OCI-LY3 (cell line): ENCODE results near the gene WBP1.
"Not testable (repeated sequence)": the region's sequence is repeated elsewhere in the genome, so short reads cannot be mapped to it uniquely, and the experiment has no call there.

ENCODE experiments used
- H2AFZ ChIP-seq: fragments of 200-600, 300-600 bp; shearing (Covaris generic); 2 replicates; pipeline ENCODE4 v1.6.0; 2014; ENCODE audit warnings: antibody characterized with exemption, low read depth, low read length
- H3K27ac ChIP-seq: fragments of 200-600, 300-600 bp; sonication (generic); 2 replicates; pipeline ENCODE4 v1.5.1; 2014; ENCODE audit warnings: mild to moderate bottlenecking, low read length, moderate library complexity, mixed read lengths
- H3K27me3 ChIP-seq: fragments of 200-600, 300-600 bp; sonication (generic); 2 replicates; pipeline ENCODE4 v1.6.1; 2014; ENCODE audit warnings: low read depth, low read length, mixed read lengths
- H3K36me3 ChIP-seq: fragments of 200-600, 300-600 bp; sonication (generic); replicated peaks from 2 replicates; pipeline ENCODE3; 2014; ENCODE audit warnings: low read depth, low read length, mixed read lengths
- H3K4me1 ChIP-seq: fragments of 300-600, 200-600 bp; sonication (generic); 2 replicates; pipeline ENCODE4 v1.6.1; 2014; ENCODE audit warnings: low read length, mixed read lengths
- H3K4me2 ChIP-seq: fragments of 200-600, 300-600 bp; sonication (generic); 2 replicates; pipeline ENCODE4 v1.6.1; 2014; ENCODE audit warnings: low read length, mixed read lengths
- H3K4me3 ChIP-seq: fragments of 300-600, 200-600 bp; sonication (generic); 2 replicates; pipeline ENCODE4 v1.5.1; 2014; ENCODE audit warnings: antibody characterized with exemption, mild to moderate bottlenecking, low read length, moderate library complexity
- H3K79me2 ChIP-seq: fragments of 300-600, 200-600 bp; shearing (Covaris generic); 2 replicates; pipeline ENCODE4 v1.6.1; 2014; ENCODE audit warnings: mild to moderate bottlenecking, low read length, mixed read lengths
- H3K9ac ChIP-seq: fragments of 300-600, 200-600 bp; shearing (Covaris generic); 2 replicates; pipeline ENCODE4 v1.6.0; 2014; ENCODE audit warnings: mild to moderate bottlenecking, low read length, moderate library complexity
- H3K9me3 ChIP-seq: fragments of 200-600, 300-600 bp; shearing (Covaris generic); 2 replicates; pipeline ENCODE4 v1.6.1; 2014; ENCODE audit warnings: low read length, mixed read lengths; ENCODE audit not compliant: insufficient read depth
- H4K20me1 ChIP-seq: fragments of 200-600, 300-600 bp; sonication (generic); 2 replicates; pipeline ENCODE4 v1.6.1; 2016; ENCODE audit warnings: low read length, mixed read lengths; ENCODE audit not compliant: insufficient read depth
- EZH2phosphoT487 ChIP-seq: fragments of 200-600 bp; shearing (Covaris generic); IDR thresholded peaks from 2 replicates; pipeline ENCODE4 v1.6.1; 2018; ENCODE audit warnings: antibody characterized with exemption, mixed run types, low read depth
- TF ChIP-seq, protein P1 (sequence below): fragments of 200-600, 300-600 bp; sonication (generic); IDR thresholded peaks from 2 replicates; pipeline ENCODE4 v1.5.1; 2014; ENCODE audit warnings: antibody characterized with exemption, low read length, low read depth

The WBP1 gene

DNA sequence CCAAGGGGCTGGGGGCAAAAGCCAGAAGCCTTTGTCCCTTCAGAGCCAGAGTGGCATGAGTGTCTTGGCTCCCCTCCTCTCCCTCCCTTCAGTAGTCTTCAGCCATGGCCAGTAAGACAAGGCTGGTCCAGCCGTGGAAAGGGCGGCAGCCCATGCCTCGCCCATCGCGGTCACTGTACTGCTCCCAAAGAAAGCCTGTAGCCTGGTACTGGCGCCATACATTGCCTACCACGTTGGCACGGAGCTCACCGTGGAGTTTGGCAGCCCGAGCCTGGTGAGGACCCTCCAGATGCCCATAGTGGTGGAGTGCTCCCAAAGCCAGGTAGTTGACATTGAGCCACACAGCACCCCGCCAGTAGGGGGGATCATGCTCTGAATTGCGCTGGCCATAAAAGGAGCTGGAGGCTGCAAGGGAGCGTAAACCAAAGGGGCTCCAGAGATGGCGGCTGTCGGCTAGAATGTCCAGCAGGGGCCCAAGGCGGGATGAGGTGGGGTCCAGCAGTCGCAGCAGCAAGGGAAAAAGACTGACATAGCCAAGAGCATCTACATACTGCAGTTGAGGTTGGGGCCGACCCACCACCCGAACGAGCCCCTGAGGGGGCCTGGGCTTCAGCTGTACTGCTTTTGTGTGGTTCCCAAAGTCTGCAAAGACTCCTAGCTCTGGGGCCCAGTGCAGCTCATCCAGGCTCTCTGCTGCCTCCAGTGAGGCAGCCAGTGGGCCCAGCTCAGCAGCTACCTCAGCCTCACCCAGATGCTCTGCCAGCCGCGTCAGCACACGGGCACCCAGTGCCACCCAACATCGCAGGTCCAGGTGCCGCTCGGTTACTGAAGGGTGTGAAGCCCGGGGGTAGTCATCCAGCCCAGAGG, 3.2 kb downstream of the WBP1 start:
- Histone ChIP-seq H3K4me2 (no peak overlapping the region), H3K27ac (no peak overlapping the region), H4K20me1 (no peaks in the 10 kb centered on the region), H3K36me3 (peaks cover 24% of the 10 kb centered on the region), H3K4me1 (peaks cover 20% of the 10 kb centered on the region), H3K9me3 (no peaks in the 10 kb centered on the region), H3K9ac (no peak overlapping the region), H3K4me3 (no peak overlapping the region), H3K79me2 (peaks cover 33% of the 10 kb centered on the region), H2AFZ (no peak overlapping the region), H3K27me3 (no peaks in the 10 kb centered on the region)
- no peak for TF ChIP-seq EZH2phosphoT487
- TF ChIP-seq, protein P1, sequence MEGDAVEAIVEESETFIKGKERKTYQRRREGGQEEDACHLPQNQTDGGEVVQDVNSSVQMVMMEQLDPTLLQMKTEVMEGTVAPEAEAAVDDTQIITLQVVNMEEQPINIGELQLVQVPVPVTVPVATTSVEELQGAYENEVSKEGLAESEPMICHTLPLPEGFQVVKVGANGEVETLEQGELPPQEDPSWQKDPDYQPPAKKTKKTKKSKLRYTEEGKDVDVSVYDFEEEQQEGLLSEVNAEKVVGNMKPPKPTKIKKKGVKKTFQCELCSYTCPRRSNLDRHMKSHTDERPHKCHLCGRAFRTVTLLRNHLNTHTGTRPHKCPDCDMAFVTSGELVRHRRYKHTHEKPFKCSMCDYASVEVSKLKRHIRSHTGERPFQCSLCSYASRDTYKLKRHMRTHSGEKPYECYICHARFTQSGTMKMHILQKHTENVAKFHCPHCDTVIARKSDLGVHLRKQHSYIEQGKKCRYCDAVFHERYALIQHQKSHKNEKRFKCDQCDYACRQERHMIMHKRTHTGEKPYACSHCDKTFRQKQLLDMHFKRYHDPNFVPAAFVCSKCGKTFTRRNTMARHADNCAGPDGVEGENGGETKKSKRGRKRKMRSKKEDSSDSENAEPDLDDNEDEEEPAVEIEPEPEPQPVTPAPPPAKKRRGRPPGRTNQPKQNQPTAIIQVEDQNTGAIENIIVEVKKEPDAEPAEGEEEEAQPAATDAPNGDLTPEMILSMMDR, result peak; percentile 24

DNA sequence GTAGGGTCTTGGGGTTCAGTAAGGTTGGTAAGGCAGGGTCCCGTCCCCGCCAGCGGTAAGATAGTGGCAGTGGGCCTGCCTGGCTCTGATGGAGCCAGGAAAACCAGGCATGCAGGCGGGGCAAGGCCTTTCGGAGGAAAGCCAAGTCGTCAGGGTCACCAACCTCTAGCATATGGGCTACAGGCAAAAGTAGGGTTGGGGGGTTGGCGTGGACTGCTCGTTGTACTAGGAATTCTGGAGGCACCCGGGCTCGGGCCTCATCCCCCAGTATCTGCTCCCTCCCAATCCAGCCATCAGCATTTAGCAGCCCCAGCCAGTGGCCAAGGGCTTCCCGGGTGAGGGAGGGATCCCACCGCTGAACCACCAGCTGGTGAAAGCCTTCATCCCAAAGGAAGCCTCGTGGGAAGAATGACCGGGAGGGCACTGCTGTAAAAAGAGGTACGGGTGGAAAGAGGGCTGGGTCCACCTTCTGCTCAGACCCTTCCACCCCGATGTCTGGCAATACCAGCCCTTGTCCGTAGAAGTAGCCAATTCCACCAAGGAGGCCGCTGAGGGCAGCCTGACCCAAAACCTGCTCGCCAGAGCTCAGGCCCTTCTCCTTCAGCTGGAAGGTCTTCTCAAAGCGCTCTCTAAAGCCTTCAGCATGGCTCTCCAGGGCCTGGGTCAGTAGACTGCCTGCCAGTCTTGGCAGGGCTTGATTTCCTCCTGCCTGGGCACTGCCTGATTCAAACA, 4.0 kb downstream of the WBP1 start:
- Histone ChIP-seq H3K9me3 (no peaks in the 10 kb centered on the region), H3K4me2 (no peak overlapping the region), H4K20me1 (no peaks in the 10 kb centered on the region), H3K36me3 (peaks cover 24% of the 10 kb centered on the region), H3K27ac (no peak overlapping the region), H3K27me3 (no peaks in the 10 kb centered on the region), H2AFZ (no peak overlapping the region), H3K9ac (no peak overlapping the region), H3K4me3 (no peak overlapping the region), H3K79me2 (peaks cover 30% of the 10 kb centered on the region), H3K4me1 (peaks cover 15% of the 10 kb centered on the region)
- TF ChIP-seq, protein P1, result no peak
- no peak for TF ChIP-seq EZH2phosphoT487

DNA sequence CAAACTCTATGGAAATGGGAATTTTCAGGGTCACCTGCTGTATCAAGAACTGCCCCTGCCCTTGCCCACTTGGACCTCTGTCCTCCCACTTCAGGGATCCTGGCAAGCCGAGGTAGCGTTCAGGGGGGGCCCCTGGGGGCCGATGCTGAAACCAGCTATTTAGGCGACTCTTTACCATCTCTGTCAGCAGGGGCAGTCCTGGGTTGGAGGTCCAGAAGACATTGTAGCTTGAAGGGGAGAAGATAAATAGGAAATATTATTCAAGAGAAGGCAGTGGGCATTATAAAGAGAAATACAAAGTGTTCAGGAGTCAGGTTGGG, 4.5 kb downstream of the WBP1 start:
- Histone ChIP-seq H3K9me3 (no peaks in the 10 kb centered on the region), H3K9ac (no peak overlapping the region), H3K4me1 (peaks cover 15% of the 10 kb centered on the region), H4K20me1 (no peaks in the 10 kb centered on the region), H3K4me2 (no peak overlapping the region), H3K27ac (no peak overlapping the region), H3K36me3 (peaks cover 24% of the 10 kb centered on the region), H2AFZ (no peak overlapping the region), H3K27me3 (no peaks in the 10 kb centered on the region), H3K79me2 (peaks cover 30% of the 10 kb centered on the region), H3K4me3 (no peak overlapping the region)
- TF ChIP-seq, protein P1, result no peak
- TF ChIP-seq EZH2phosphoT487, result no peak

DNA sequence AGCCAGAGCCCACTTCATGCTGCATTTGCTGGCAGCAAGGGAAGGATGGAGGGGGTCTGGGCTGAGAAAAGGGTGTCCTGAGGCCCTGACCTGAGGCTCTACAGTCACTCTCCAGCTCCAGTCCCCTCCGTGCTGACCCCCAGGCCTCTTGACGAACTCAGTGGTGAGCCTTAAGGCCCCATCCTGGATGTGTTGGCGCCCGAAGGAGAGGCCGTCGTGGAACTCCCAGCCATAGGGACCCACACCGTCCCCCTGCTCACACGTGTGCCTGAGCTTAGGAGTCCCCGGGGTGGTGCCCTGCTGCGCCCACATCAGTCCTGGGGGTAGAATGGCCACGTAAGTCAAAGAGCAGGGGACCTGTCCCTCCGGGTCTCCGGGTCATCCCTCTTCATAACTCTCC, 6.2 kb downstream of the WBP1 start:
- TF ChIP-seq, protein P1, result no peak
- peaks cover 12% of the 10 kb centered on the region for H3K4me1 ChIP-seq
- H4K20me1 ChIP-seq, result no peaks in the 10 kb centered on the region

DNA sequence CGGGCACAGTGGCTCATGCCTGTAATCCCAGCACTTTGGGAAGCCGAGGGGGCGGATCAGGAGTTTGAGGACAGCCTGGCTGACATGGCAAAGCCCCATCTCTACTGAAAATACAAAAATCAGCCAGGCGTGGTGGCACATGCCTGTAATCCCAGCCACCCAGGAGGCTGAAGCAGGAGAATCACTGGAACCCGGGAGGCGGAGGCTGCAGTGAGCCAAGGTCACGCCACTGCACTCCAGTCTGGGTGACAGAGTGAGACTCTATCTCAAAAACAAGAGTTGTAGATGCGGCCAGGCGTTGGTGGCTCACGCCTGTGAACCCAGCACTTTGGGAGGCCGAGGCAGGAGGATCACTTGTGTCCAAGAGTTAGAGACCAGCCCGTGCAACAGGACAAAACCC, 12.5 kb downstream of the WBP1 start:
- not testable (repeated sequence) for H3K27me3 ChIP-seq, H3K4me3 ChIP-seq, H3K9me3 ChIP-seq, H3K27ac ChIP-seq, H4K20me1 ChIP-seq, H2AFZ ChIP-seq, H3K9ac ChIP-seq, H3K4me2 ChIP-seq
- H3K4me1 ChIP-seq, result peaks cover 15% of the 10 kb centered on the region
- peaks cover 14% of the 10 kb centered on the region for H3K79me2 ChIP-seq
- H3K36me3 ChIP-seq, result peaks cover 16% of the 10 kb centered on the region

More for the DNA sequence above, 6.2 kb downstream of the WBP1 start:
- Histone ChIP-seq H3K36me3 (peaks cover 24% of the 10 kb centered on the region), H3K4me2 (peak overlapping the region; percentile 79), H3K4me3 (peak overlapping the region; percentile 90), H3K9ac (peak overlapping the region; percentile 85), H2AFZ (no peak overlapping the region), H3K9me3 (no peaks in the 10 kb centered on the region), H3K79me2 (peaks cover 26% of the 10 kb centered on the region), H3K27ac (peak overlapping the region; percentile 51), H3K27me3 (no peaks in the 10 kb centered on the region)
